ENCODE measurements around the gene SLC24A3. TPM values are rescaled to one million over a fixed set of nuclear protein-coding genes. Genes with fewer than 3 reads are reported as not detected.

The SLC24A3 gene
- total RNA-seq, 2 donors from 2014 or later: 20.4 to 25.3 TPM

- DNase-seq (ENCODE audit: low spot score): no peak
- intact Hi-C loops (cut with DNase I): no loop called here
Measured at GRCh38 chr20:19502169-19502568, 289.7 kb downstream of the SLC24A3 start.

GRCh38 chr20:19504251-19504650 lies 291.8 kb downstream of the SLC24A3 start:
- no peak for DNase-seq (ENCODE audit: low spot score)
- intact Hi-C loops (cut with DNase I): no loop called here

- intact Hi-C loops (cut with DNase I): no loop called here
- DNase-seq (ENCODE audit: low spot score): no peak
Measured at GRCh38 chr20:19506021-19506420, 293.6 kb downstream of the SLC24A3 start.

GRCh38 chr20:19508449-19508848 lies 296.0 kb downstream of the SLC24A3 start:
- no peak for DNase-seq (ENCODE audit: low spot score)
- intact Hi-C loops (cut with DNase I): no loop called here

GRCh38 chr20:19510611-19511010 lies 298.2 kb downstream of the SLC24A3 start:
- no peak for DNase-seq (ENCODE audit: low spot score)
- intact Hi-C loops (cut with DNase I): no loop called here

GRCh38 chr20:19511931-19512330 lies 299.5 kb downstream of the SLC24A3 start:
- no peak for DNase-seq (ENCODE audit: low spot score)

GRCh38 chr20:19512886-19513677 lies 300.6 kb downstream of the SLC24A3 start:
- no peak for DNase-seq (ENCODE audit: low spot score)

More at GRCh38 chr20:19511931-19512330, 299.5 kb downstream of the SLC24A3 start:
- intact Hi-C loops (cut with DNase I): no loop called here

GRCh38 chr20:19515074-19515473 lies 302.6 kb downstream of the SLC24A3 start:
- intact Hi-C loops (cut with DNase I): no loop called here
- DNase-seq (ENCODE audit: low spot score): no peak

More at GRCh38 chr20:19512886-19513677, 300.6 kb downstream of the SLC24A3 start:
- intact Hi-C loops (cut with DNase I): no loop called here

- no peak for DNase-seq (ENCODE audit: low spot score)
- intact Hi-C loops (cut with DNase I): no loop called here
Measured at GRCh38 chr20:19519466-19519865, 307.0 kb downstream of the SLC24A3 start.

- intact Hi-C loops (cut with DNase I): no loop called here
- DNase-seq (ENCODE audit: low spot score): no peak
Measured at GRCh38 chr20:19520261-19520660, 307.8 kb downstream of the SLC24A3 start.

- intact Hi-C loops (cut with DNase I): no loop called here
- DNase-seq (ENCODE audit: low spot score): no peak
Measured at GRCh38 chr20:19522071-19522801, 309.8 kb downstream of the SLC24A3 start.

GRCh38 chr20:19522836-19523590 lies 310.6 kb downstream of the SLC24A3 start:
- intact Hi-C loops (cut with DNase I): no loop called here
- no peak for DNase-seq (ENCODE audit: low spot score)

GRCh38 chr20:19524691-19525090 lies 312.2 kb downstream of the SLC24A3 start:
- intact Hi-C loops (cut with DNase I): no loop called here
- no peak for DNase-seq (ENCODE audit: low spot score)

GRCh38 chr20:19527509-19527908 lies 315.1 kb downstream of the SLC24A3 start:
- DNase-seq (ENCODE audit: low spot score): no peak
- intact Hi-C loops (cut with DNase I): no loop called here

GRCh38 chr20:19528286-19529030 lies 316.0 kb downstream of the SLC24A3 start:
- no peak for DNase-seq (ENCODE audit: low spot score)

GRCh38 chr20:19530006-19530405 lies 317.6 kb downstream of the SLC24A3 start:
- intact Hi-C loops (cut with DNase I): no loop called here
- no peak for DNase-seq (ENCODE audit: low spot score)

More at GRCh38 chr20:19528286-19529030, 316.0 kb downstream of the SLC24A3 start:
- intact Hi-C loops (cut with DNase I): no loop called here

- intact Hi-C loops (cut with DNase I): no loop called here
- DNase-seq (ENCODE audit: low spot score): no peak
Measured at GRCh38 chr20:19531446-19531845, 319.0 kb downstream of the SLC24A3 start.

- DNase-seq (ENCODE audit: low spot score): no peak
- intact Hi-C loops (cut with DNase I): no loop called here
Measured at GRCh38 chr20:19538556-19538955, 326.1 kb downstream of the SLC24A3 start.

GRCh38 chr20:19539191-19539590 lies 326.7 kb downstream of the SLC24A3 start:
- intact Hi-C loops (cut with DNase I): no loop called here
- DNase-seq (ENCODE audit: low spot score): no peak

Measured in posterior vena cava (tissue), 2 donors.